Measurements from ENCODE around the gene ARID5B.

ARID5B gene

GRCh38 chr10:62014510-62014909 lies 113.0 kb downstream of the ARID5B start:
- Histone ChIP-seq H3K4me3 (ENCODE audit: low read depth, low read length) (no peak overlapping the region), H3K27me3 (ENCODE audit: control insufficient read depth, insufficient read depth, low read length) (no peaks in the 10 kb centered on the region), H3K79me2 (no peaks in the 10 kb centered on the region), H2AFZ (no peak overlapping the region), H3K27ac (no peak overlapping the region), H3K36me3 (ENCODE audit: control insufficient read depth, insufficient read depth, low read length) (no peaks in the 10 kb centered on the region), H3K4me1 (no peaks in the 10 kb centered on the region), H3K4me2 (ENCODE audit: low read length) (no peak overlapping the region), H3K9ac (no peak overlapping the region), H3K9me3 (ENCODE audit: control insufficient read depth, low read length) (no peaks in the 10 kb centered on the region)
- TF ChIP-seq CTCF (IDR thresholded peaks at IDR 0.05): no peak

- TF ChIP-seq CTCF (IDR thresholded peaks at IDR 0.05): no peak
- Histone ChIP-seq H3K9me3 (ENCODE audit: control insufficient read depth, low read length) (no peaks in the 10 kb centered on the region), H3K4me1 (no peaks in the 10 kb centered on the region), H3K27me3 (ENCODE audit: control insufficient read depth, insufficient read depth, low read length) (no peaks in the 10 kb centered on the region), H3K4me2 (ENCODE audit: low read length) (no peak overlapping the region), H3K27ac (no peak overlapping the region), H2AFZ (no peak overlapping the region), H3K9ac (no peak overlapping the region), H3K79me2 (no peaks in the 10 kb centered on the region), H3K4me3 (ENCODE audit: low read depth, low read length) (no peak overlapping the region), H3K36me3 (ENCODE audit: control insufficient read depth, insufficient read depth, low read length) (no peaks in the 10 kb centered on the region)
These were observed 114.5 kb downstream of the ARID5B start for GRCh38 chr10:62015994-62016393.

- H3K9ac ChIP-seq: no peak overlapping the region
- H3K4me3 ChIP-seq (ENCODE audit: low read depth, low read length): no peak overlapping the region
- H3K4me2 ChIP-seq (ENCODE audit: low read length): no peak overlapping the region
- H3K27me3 ChIP-seq (ENCODE audit: control insufficient read depth, insufficient read depth, low read length): no peaks in the 10 kb centered on the region
- no peak overlapping the region for H3K27ac ChIP-seq
- TF ChIP-seq CTCF (IDR thresholded peaks at IDR 0.05): no peak
- no peaks in the 10 kb centered on the region for H3K4me1 ChIP-seq
- H2AFZ ChIP-seq: no peak overlapping the region
- no peaks in the 10 kb centered on the region for H3K79me2 ChIP-seq
- H3K9me3 ChIP-seq (ENCODE audit: control insufficient read depth, low read length): no peaks in the 10 kb centered on the region
- H3K36me3 ChIP-seq (ENCODE audit: control insufficient read depth, insufficient read depth, low read length): no peaks in the 10 kb centered on the region
These were observed 115.4 kb downstream of the ARID5B start for GRCh38 chr10:62016623-62017490.

GRCh38 chr10:62017491-62017870 lies 116.0 kb downstream of the ARID5B start:
- Histone ChIP-seq H3K36me3 (ENCODE audit: control insufficient read depth, insufficient read depth, low read length) (no peaks in the 10 kb centered on the region), H2AFZ (no peak overlapping the region), H3K9ac (no peak overlapping the region), H3K79me2 (no peaks in the 10 kb centered on the region), H3K27me3 (ENCODE audit: control insufficient read depth, insufficient read depth, low read length) (no peaks in the 10 kb centered on the region), H3K9me3 (ENCODE audit: control insufficient read depth, low read length) (no peaks in the 10 kb centered on the region), H3K4me2 (ENCODE audit: low read length) (no peak overlapping the region), H3K4me3 (ENCODE audit: low read depth, low read length) (no peak overlapping the region), H3K27ac (no peak overlapping the region), H3K4me1 (no peaks in the 10 kb centered on the region)
- TF ChIP-seq CTCF (IDR thresholded peaks at IDR 0.05): no peak

Measured in parathyroid adenoma (tissue), 2 donors.